Sigmoid colon (tissue), 7 donors: Measurements from ENCODE around the gene ABLIM1. TPM values are rescaled to one million over a fixed set of nuclear protein-coding genes. Genes with fewer than 3 reads are reported as not detected.

ENCODE experiments used
- DNase-seq: peaks from one replicate; pipeline ENCODE4 v3.0.0-alpha.2; 2019
- H3K27ac ChIP-seq, 4 donors: fragments of 200-600 bp; sonication (generic); one replicate each; pipeline ENCODE4 v1.5.1; 2016 to 2019; ENCODE audit warnings: mild to moderate bottlenecking in 1 of 4
- H3K27me3 ChIP-seq, 3 donors: fragments of 200-600 bp; sonication (generic); one replicate each; pipeline ENCODE4 v1.5.1; 2019; ENCODE audit warnings: mild to moderate bottlenecking in 1 of 3
- H3K36me3 ChIP-seq, 4 donors: fragments of 200-600 bp; sonication (generic); one replicate each; pipeline ENCODE4 v1.5.1; 2016 to 2019
- H3K4me1 ChIP-seq, 4 donors: fragments of 200-600 bp; sonication (generic); one replicate each; pipeline ENCODE4 v1.5.1; 2017 to 2019
- H3K4me3 ChIP-seq, 4 donors: fragments of 200-600 bp; sonication (generic); one replicate each; pipeline ENCODE4 v1.5.1; 2017 to 2019; ENCODE audit warnings: mild to moderate bottlenecking in 2 of 4, moderate library complexity in 1 of 4
- H3K9me3 ChIP-seq, 4 donors: fragments of 200-600 bp in 3 of 4; sonication (generic) in 3 of 4; one replicate each; pipeline versions ENCODE4 v1.5.1 to v1.6.1; 2013 to 2019
- EP300 ChIP-seq, 4 donors: sonication (generic); formaldehyde crosslinking; IDR thresholded peaks; one replicate each; pipeline ENCODE4 v1.6.1; 2017; ENCODE audit warnings: antibody characterized with exemption in 4 of 4
- POLR2A ChIP-seq, 2 donors: fragments of 450-650 bp; IDR thresholded peaks; one replicate each; pipeline ENCODE4 v1.6.1; 2016; ENCODE audit warnings: antibody characterized with exemption in 2 of 2, mild to moderate bottlenecking in 2 of 2, moderate library complexity in 2 of 2
- POLR2AphosphoS5 ChIP-seq, 4 donors: sonication (generic); formaldehyde crosslinking; IDR thresholded peaks; one replicate each; pipeline ENCODE4 v1.6.1; 2017; ENCODE audit warnings: antibody characterized with exemption in 4 of 4
- WGBS, 2 donors: extraction: QIAGEN DNeasy Blood & Tissue Kit; methylation state at CpG; one replicate each; pipeline ENCODE4 v1.1.7; 2013; 5-methylcytosine and 5-hydroxymethylcytosine counted together
- intact Hi-C: fragments of 100-400 bp; cut with DNase I; formaldehyde crosslinking; loops from one replicate; pipeline ENCODE4 v1.15.1; 2023
- polyA plus RNA-seq, 3 donors: library from polyadenylated mRNA; stranded (reverse); fragments of 200-250 nt; gene quantifications; one replicate each; pipeline ENCODE4 v1.2.3, GENCODE V29; 2013
- total RNA-seq, 4 donors: library from RNA; depleted of rRNA; stranded (reverse); fragments of >200 nt; gene quantifications; one replicate each; pipeline ENCODE4 v1.1.0, GENCODE V29; 2016
- TF ChIP-seq, protein P1 (sequence below), 4 experiments: fragments of 450-650 bp in 3 of 4; fragments of 200-600 bp in 1 of 4; IDR thresholded peaks; one replicate each; pipeline ENCODE4 v1.5.1; 2016 to 2019; ENCODE audit warnings: antibody characterized with exemption in 4 of 4, mild to moderate bottlenecking in 3 of 4, moderate library complexity in 2 of 4
- donor health status: healthy with polysubstance abuse.
- donor health status: Bipolar disorder and iron deficiency.
- donor health status: healthy.

ABLIM1 gene
- total and polyA plus RNA-seq, 7 donors: 41.9 to 127 (median 49.5) TPM

DNA sequence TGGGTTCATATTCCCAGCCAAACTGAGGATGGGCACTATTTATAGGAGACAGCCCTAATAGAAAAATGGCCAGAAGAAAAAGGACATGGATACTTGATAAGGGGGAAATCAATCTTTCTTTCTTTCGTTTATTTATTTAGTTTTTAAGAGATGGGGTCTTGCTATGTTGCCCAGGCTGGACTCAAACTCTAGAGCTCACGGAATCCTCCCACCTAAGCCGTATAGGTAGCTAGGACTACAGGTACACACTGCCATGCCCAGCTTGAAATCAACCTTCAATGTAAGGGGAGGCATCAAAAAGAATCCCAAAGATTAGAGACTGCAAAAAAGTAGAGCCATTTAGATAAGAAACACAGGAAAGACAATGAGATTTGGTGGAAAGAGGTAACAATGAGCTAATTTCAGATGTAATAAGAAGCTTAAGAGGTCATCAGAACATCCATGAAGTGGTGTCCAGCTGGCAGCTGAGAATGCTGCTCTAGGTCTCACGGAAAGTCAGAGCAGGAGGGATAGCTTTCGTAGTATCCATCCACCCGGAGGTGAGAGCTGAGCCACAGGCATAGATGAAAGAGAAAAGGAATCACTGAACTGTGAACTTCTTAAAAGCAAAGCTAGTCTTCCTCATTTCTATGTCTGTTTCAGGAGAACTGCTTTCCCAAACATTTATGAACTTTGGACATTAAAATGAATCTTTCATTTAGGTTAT is 10.5 kb upstream of the ABLIM1 start:
- 90 to 97% methylated on average over 6 of the region's 6 CpGs for WGBS, 2 donors
- intact Hi-C loops: no loop called here
- no peak for TF ChIP-seq EP300 (IDR thresholded peaks at IDR 0.05)
- no peak for TF ChIP-seq POLR2A (IDR thresholded peaks at IDR 0.05)
- TF ChIP-seq, protein P1, sequence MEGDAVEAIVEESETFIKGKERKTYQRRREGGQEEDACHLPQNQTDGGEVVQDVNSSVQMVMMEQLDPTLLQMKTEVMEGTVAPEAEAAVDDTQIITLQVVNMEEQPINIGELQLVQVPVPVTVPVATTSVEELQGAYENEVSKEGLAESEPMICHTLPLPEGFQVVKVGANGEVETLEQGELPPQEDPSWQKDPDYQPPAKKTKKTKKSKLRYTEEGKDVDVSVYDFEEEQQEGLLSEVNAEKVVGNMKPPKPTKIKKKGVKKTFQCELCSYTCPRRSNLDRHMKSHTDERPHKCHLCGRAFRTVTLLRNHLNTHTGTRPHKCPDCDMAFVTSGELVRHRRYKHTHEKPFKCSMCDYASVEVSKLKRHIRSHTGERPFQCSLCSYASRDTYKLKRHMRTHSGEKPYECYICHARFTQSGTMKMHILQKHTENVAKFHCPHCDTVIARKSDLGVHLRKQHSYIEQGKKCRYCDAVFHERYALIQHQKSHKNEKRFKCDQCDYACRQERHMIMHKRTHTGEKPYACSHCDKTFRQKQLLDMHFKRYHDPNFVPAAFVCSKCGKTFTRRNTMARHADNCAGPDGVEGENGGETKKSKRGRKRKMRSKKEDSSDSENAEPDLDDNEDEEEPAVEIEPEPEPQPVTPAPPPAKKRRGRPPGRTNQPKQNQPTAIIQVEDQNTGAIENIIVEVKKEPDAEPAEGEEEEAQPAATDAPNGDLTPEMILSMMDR (IDR thresholded peaks at IDR 0.05): no peak
- no peak for TF ChIP-seq POLR2AphosphoS5 (IDR thresholded peaks at IDR 0.05)

DNA sequence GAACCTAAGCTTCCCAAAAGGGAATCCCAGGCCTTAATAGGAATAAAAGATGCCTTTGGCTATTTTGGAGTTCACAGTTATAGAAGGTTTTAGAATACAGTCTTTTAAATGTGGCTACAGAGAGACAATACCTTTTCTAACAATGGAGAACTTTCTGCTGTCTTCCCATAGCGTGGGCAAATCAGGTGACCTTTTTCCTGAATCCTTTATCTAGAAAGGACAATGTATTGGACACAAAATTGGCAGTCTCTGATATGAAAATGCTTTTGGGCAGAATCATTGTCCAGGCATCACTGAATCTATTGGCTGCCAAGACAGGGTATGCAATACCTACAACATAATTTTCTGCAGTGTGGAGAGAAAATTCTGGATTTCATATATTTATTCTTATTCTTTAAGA is 7.8 kb upstream of the ABLIM1 start:
- Histone ChIP-seq H3K27ac (no peak overlapping the region), H3K27me3 (no peaks in the 10 kb centered on the region), H3K4me1 (no peaks in the 10 kb centered on the region), H3K36me3 (no peaks in the 10 kb centered on the region), H3K4me3 (no peak overlapping the region), H3K9me3 (no peaks in the 10 kb centered on the region)
- intact Hi-C loops: no loop called here
- 82 to 91% methylated on average over 1 of the region's 1 CpG for WGBS, 2 donors
- TF ChIP-seq, protein P1 (IDR thresholded peaks at IDR 0.05): no peak
- no peak for TF ChIP-seq POLR2AphosphoS5 (IDR thresholded peaks at IDR 0.05)
- no peak for TF ChIP-seq EP300 (IDR thresholded peaks at IDR 0.05)
- TF ChIP-seq POLR2A (IDR thresholded peaks at IDR 0.05): no peak
- DNase-seq: no peak

More for the DNA sequence above, 10.5 kb upstream of the ABLIM1 start:
- Histone ChIP-seq H3K4me3 (no peak overlapping the region), H3K36me3 (no peaks in the 10 kb centered on the region), H3K27ac (no peak overlapping the region), H3K9me3 (no peaks in the 10 kb centered on the region), H3K4me1 (no peaks in the 10 kb centered on the region), H3K27me3 (no peaks in the 10 kb centered on the region)
- DNase-seq: no peak

DNA sequence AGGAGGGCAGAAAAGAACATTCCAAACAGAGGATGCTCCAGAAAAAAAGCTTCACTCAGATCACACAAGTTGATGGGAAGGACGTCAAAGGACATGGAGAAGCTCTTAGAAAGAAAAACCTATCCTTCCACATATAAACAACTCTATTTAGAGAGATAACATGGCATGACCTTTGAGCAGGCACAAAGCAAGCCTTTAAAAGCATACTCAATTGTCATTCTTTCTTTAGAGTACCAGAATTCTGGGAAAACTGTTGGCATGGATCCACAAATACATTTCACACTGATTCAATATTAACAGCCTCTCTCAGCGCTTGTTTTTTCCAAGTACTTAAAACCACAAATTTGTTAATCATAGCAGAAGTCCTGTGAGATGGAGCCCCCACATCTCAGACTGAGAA is 7.3 kb upstream of the ABLIM1 start:
- TF ChIP-seq POLR2AphosphoS5 (IDR thresholded peaks at IDR 0.05): no peak
- TF ChIP-seq, protein P1 (IDR thresholded peaks at IDR 0.05): no peak
- no peak for TF ChIP-seq POLR2A (IDR thresholded peaks at IDR 0.05)
- no peak for TF ChIP-seq EP300 (IDR thresholded peaks at IDR 0.05)
- no peaks in the 10 kb centered on the region for H3K27me3 ChIP-seq
- WGBS, 2 donors: 59 to 74% methylated on average over 2 of the region's 2 CpGs
- H3K27ac ChIP-seq: no peak overlapping the region
- no peak overlapping the region for H3K4me3 ChIP-seq
- DNase-seq: no peak
- no peaks in the 10 kb centered on the region for H3K9me3 ChIP-seq
- H3K36me3 ChIP-seq: no peaks in the 10 kb centered on the region
- intact Hi-C loops: no loop called here
- no peaks in the 10 kb centered on the region for H3K4me1 ChIP-seq

DNA sequence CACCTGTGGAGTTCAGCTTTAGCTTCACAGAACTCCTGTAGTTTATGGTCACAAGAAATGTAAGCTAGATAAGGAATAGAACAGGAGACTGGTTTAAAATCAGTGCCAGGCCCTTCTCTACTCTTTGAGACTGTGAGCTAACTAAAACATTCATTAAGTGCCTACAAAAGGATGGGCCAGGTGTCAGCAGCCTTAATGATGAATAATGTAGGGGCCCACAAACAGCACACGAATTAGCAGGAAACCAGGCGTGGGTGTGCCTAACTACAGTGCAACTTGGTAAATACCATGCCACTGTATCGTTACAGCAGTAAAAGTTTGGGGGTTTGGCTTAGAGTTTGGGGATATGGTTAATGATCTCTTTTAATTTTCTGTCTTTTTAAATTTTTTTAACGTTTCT is 6.1 kb upstream of the ABLIM1 start:
- TF ChIP-seq EP300 (IDR thresholded peaks at IDR 0.05): no peak
- no peak for TF ChIP-seq POLR2A (IDR thresholded peaks at IDR 0.05)
- no peak for TF ChIP-seq POLR2AphosphoS5 (IDR thresholded peaks at IDR 0.05)
- no peak for DNase-seq
- WGBS, 2 donors: 19 to 61% methylated on average over 4 of the region's 4 CpGs
- H3K36me3 ChIP-seq: no peaks in the 10 kb centered on the region
- no peaks in the 10 kb centered on the region for H3K9me3 ChIP-seq
- H3K4me1 ChIP-seq: no peaks in the 10 kb centered on the region
- no peak overlapping the region for H3K4me3 ChIP-seq
- H3K27me3 ChIP-seq: no peaks in the 10 kb centered on the region
- no peak overlapping the region for H3K27ac ChIP-seq
- intact Hi-C loops: no loop called here

DNA sequence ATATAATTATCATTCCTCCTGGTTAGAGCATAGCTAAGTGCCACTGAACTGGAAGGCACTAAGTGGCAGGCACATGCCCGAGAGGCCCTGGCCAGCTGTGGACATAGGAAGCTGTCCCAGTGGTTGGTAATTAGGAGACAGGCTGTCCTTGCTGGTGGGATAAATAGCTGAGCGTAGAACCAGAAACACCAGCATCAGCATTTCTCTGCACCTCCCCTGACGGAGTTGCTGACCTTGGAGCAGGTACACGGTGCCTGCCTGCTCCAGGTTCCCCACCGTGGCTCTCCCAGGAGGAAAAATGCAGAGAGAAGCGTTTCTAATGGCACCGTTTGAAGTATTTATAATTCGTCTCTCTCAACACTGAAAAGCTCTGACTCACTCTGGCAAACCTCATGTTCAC is 5.6 kb upstream of the ABLIM1 start:
- Histone ChIP-seq H3K4me1 (no peaks in the 10 kb centered on the region), H3K36me3 (no peaks in the 10 kb centered on the region), H3K27me3 (no peaks in the 10 kb centered on the region), H3K27ac (no peak overlapping the region), H3K4me3 (no peak overlapping the region), H3K9me3 (no peaks in the 10 kb centered on the region)
- intact Hi-C loops: no loop called here
- DNase-seq: no peak
- TF ChIP-seq, protein P1 (IDR thresholded peaks at IDR 0.05): no peak
- no peak for TF ChIP-seq POLR2AphosphoS5 (IDR thresholded peaks at IDR 0.05)
- TF ChIP-seq EP300 (IDR thresholded peaks at IDR 0.05): no peak
- no peak for TF ChIP-seq POLR2A (IDR thresholded peaks at IDR 0.05)
- WGBS, 2 donors: 67 to 70% methylated on average over 8 of the region's 8 CpGs
